ENCODE data around the gene ANKRD2.

The ANKRD2 gene

DNA sequence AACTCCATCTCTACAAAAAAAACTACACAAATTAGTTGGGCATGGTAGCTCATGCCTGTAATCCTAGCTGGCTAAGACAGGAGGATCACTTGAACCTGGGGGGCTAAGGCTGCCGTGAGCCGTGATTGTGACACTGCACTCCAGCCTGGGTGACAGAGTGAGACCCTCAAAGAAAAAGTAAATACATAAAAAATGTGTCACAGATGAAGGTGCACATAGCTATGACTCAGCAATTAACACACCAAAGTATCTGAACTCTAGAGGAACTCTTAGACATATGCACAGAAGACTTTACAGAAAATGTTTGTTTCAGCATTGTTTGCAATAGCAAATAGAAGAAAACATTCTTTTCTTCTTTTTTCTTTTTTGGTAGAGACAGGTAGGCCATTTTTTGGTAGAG lies 25.2 kb downstream of the ANKRD2 start:
- no peak for DNase-seq

DNA sequence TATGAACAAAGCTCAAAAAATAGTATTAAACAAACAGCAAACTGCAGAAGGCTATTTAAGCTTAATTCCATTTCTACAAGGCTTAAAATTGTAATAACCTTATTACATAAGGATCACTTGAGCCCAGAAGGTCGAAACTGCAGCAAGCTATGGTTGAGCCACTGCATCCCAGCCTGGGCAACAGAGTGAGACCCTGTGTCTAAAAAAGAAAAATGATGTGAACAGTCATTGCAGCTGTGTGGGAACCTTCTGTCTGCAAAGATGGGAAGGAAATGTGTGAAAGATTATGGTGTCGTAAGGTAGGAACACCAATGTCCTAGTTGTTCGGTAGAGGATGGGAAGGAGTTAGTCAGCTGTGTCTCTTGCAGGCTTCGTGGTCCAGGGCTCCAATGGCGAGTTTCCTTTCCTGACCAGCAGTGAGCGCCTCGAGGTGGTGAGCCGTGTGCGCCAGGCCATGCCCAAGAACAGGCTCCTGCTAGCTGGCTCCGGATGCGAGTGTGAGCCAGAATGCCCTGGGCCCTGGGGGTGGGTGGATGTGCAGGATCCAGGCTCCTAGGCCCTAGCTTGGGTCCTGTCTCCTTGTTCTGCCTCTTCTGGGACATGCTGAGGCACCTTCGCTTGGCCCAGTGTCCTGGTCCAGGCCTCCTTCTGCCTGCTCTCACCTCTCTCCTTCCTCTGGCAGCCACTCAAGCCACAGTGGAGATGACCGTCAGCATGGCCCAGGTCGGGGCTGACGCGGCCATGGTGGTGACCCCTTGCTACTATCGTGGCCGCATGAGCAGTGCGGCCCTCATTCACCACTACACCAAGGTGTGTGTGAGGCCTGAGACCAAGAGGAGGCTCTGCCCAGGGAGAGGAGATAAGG lies 26.1 kb downstream of the ANKRD2 start:
- DNase-seq: no peak

DNA sequence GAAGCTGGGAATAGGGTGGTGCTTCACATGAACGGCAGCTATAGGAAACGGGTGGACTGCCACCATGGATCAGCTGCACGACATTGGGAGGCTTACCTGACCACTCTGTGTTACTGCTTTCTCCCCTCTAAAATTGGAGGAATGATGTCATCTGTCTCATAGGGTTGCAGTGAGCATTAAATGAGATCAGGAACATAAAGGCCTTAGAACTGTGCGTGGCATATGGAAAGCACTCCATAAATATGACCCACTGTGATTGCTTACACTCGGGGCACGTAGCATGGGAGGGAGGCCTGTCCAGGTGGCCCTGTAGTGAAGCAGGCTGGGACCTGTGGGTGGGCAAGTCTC lies 26.7 kb downstream of the ANKRD2 start:
- no peak for DNase-seq

DNA sequence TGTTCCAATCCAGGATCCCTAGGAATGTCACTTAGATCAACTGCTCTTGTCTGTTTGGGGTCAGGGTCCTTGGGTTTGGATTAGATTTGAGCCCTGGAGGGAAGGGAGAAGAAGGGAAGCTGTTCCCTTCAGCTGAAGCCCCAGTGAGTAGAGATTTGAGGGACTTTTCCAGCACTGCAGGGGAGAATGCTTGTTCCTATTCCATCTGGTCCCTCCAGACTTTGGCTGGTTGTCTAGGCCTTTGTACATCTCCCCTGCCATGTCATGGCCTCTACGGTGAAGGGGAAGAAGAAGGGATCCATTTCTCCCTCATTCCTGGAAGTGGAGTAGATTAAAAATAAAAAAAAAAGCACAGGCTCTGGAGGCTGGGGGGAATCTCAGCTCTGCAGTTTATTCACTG lies 28.0 kb downstream of the ANKRD2 start:
- DNase-seq: no peak

DNA sequence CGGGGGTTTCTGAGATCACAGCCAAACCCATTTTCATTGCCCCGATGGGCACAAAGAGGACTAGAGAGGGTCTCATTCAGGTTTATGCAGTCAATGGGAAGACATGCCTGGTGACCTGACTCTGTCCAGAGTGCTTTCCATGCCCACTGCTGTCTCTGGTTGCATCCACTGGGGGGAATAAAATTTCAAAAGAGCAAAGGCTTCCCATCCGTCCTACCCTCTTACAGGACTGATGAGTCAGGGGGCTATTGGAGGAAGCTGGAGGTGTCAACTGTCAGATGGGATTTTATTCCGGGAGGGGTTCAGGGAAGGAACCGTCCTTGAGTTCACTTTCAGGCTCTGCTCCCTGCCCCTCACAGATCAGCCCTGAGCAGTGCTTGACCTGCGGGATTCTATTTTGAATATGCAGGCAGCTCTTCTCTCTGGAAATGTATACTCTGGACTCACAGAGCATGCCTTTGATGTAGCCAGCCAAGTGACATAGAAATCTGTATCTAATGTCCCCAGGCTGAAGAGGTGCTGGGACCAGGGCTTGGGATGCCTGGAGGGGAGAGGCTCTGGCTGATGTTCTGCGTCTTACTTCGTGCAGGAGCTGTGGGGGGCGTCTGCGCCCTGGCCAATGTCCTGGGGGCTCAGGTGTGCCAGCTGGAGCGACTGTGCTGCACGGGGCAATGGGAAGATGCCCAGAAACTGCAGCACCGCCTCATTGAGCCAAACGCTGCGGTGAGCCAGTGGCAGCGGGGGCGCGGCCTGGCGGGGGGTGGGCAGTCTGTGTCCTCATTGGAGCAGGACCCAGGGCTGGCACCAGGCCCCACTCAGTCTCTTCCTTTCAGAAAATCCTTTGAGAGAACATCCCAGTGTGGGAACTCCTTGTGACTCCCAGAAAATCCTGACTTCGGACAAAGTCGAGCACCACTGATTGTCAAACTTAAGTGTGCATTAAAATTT lies 29.0 kb downstream of the ANKRD2 start:
- DNase-seq: no peak

DNA sequence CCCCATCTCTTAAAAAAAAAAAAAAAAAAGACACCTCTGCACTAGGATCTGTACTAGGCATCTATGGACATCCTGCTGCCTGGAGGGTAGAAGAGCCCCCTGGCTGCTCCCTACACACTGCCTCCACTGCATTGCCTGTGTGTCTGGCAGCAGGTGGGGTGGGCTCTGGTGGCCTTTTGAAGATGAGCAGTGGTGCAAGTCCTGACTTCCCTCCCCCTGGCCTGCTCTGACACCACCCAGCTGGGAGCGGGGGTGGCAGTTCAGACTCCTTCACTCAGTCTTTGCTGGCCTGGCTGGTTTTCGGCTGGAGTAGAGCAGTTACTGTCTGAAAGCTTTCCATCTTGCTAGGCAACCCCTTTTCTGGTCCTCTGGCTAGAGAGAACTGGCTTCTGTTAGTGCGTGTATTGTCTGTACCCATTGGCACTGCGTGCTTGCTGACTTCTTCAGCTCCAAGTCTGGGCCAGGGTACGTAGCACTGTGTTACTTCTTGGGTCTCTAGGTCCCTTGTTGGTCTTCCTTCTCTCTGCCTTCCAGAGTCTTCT lies 34.6 kb downstream of the ANKRD2 start:
- DNase-seq: no peak

DNA sequence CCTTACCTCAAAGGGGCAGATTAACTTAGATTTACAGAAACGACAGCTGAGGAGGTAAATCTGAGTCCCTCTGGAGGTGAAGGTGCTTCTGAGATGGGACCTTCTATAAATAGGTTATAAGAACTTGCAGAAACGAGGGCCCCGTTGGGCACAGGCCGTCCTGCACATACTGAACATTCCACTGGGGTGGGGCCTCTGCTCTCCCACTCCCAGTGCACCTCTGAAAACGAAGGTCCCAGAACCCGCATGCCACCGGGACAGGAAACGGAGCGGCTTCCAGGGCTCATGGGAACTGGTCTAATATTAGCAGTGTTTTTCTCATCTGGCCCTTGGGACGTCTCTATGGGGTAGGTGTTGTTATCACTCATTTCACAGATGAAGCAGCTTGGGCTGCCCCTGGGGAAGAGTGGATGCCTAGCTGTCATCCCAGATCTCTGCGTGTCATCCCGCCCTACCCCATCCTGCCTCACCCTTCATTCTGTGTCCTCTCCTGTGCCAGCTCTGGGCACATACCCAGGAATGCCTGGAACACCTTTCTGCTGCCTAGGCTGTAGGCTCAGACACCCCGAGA lies 36.5 kb downstream of the ANKRD2 start:
- no peak for DNase-seq

DNA sequence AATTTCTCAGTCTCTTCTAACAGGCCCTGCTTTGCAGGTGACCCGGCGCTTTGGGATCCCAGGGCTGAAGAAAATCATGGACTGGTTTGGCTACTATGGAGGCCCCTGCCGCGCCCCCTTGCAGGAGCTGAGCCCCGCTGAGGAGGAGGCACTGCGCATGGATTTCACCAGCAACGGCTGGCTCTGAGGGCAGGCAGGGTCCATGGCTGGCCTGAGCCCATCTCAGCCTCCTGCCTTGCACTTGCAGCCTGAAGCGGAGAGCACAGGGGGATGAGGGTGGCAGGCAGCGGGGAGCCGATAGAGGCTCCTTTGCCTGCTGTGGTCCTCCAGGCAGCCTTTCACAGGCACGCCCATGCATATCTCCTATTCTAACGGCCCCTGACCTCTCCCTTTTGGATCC lies 38.9 kb downstream of the ANKRD2 start:
- DNase-seq: no peak

DNA sequence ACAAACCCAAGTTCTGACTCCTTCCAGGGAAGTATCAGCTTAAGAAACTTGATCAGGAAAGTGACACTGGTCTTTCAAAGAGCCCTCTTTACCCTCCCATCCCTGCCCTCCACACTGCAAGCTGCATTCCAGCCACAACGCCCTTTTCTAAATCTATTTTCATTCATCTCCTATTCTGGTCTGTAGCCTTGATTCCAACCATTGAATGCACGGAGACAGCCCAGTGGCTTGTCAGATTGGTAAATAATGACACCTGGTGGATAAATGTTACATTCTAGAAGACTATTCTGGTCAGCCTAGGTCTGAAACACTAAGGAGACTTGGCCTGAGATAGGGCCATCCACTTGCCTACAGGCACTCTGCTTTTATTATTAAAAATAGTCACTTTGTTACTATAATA lies 39.8 kb downstream of the ANKRD2 start:
- peak; percentile 65 for DNase-seq

DNA sequence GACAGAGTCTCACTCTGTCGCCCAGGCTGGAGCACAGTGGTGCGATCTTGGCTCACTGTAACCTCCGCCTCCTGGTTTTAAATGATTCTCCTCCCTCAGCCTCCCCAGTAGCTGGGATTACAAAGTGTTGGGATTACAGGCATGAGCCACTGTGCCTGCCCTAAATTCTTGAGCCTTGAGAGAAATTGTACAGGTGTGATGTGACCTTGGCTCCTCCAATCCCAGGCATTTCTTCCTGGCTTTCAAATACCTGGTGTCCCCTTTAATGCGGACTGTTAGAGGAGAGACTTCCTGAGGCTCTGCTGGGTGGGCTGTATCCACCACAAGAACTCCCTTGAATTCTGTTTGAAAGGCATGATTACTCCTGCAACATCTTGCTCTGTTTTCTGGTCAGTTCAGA lies 45.7 kb downstream of the ANKRD2 start:
- no peak for DNase-seq

DNA sequence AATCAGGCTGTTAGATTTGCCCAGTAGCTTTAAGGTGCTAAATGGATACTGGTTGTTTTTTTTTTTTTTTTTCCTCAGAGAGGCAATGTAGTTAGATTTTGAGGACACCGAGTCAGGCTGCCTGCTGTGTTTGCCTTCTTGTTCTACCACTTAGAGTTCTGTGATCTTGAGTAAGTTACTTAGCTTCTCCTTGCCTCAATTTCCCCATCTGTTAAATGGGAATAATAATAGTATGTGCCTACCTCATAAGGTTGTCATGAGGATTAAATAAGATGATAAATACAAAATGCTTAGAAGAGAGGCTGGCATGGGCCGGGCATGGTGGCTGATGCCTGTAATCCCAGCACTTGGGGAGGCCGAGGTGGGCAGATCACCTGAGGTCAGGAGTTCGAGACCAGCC lies 46.2 kb downstream of the ANKRD2 start:
- DNase-seq: no peak

DNA sequence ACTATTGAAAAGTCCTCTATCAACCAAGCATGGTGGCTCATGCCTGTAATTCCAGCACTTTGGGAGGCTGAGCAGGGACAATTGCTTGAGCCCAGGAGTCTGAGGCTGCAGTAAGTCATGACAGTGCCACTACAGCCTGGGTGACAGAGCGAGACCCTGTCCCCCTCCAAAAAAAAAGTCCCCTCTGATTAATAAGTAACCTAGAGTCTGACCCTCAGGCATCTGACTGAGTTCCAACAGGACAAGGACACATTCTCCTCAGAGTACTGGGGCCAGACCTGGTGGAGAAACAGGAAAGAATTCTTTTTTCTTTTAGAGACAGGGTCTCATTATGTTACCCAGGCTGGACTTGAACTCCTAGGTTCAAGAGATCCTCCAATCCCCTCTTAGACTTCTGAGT lies 50.7 kb downstream of the ANKRD2 start:
- no peak for DNase-seq

DNA sequence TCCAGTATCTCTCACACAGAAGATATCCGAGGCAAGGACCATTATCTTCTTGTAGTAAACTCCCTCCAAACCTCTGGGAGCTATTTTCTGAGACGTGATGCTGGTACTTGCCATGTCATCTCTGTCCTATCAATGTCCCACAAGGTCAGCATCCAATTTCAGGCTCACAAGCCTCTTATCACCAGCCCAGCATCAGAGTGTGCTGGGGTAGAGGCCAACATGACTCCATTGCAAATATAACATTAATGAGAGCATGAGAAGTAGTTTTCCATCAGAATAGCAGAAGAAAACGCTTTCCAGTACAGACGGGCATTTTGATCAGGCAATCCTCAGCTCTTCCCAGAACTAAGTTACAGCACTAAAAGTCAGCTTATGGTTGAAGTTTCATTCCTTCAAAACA lies 55.2 kb downstream of the ANKRD2 start:
- peak; percentile 79 for DNase-seq

DNA sequence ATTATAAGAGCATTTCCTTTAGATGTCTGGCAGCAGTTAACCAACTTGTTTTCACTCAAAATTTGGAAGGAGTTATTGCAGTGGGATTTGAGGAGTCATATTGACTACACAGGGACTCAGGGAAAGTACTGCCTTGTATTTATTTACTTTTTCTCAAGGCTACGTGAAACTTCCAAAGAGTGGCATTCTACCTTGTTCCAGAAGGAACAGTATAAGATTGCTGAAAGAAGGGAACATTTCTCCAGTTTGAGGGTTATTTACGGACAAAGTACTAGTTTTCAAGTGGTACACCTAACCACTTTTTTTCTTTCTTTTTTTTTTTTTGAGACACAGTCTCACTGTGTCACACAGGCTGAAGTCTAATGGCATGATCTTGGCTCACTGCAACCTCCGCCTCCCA lies 55.6 kb downstream of the ANKRD2 start:
- DNase-seq: no peak

DNA sequence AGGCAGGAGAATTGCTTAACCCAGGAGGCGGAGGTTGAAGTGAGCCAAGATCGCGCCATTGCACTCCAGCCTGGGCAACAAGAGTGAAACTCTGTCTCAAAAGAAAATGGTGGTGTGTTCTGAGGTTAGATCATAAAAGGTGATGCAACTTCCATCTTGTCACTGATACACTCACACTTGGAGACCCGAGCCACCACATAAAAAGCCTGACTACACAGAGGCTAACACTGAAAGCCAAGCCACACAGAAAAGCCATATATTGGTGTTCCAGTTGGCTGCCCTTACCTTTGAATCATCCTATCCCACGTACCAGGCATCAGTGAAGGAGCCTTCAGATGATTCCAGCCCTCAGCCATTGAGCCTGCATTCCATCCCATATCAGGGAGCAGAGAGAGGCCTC lies 56.7 kb downstream of the ANKRD2 start:
- DNase-seq: no peak

DNA sequence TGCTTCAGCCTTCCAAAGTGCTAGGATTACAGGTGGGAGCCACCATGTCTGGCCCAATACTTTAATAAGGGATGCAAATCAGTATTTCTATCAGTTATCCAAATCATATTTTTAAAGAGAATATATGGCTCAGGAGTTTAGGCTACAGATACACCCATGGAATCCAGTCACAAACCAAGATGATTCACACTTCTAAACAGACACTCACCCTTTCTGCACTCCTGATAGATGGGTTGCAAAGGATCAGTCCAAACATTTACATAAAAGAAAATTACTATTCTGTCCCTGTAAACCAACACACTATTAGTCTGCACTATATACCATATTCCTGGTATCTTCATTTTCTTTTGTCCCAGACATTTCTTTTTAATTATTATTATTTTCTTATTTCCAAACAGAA lies 58.5 kb downstream of the ANKRD2 start:
- no peak for DNase-seq

DNA sequence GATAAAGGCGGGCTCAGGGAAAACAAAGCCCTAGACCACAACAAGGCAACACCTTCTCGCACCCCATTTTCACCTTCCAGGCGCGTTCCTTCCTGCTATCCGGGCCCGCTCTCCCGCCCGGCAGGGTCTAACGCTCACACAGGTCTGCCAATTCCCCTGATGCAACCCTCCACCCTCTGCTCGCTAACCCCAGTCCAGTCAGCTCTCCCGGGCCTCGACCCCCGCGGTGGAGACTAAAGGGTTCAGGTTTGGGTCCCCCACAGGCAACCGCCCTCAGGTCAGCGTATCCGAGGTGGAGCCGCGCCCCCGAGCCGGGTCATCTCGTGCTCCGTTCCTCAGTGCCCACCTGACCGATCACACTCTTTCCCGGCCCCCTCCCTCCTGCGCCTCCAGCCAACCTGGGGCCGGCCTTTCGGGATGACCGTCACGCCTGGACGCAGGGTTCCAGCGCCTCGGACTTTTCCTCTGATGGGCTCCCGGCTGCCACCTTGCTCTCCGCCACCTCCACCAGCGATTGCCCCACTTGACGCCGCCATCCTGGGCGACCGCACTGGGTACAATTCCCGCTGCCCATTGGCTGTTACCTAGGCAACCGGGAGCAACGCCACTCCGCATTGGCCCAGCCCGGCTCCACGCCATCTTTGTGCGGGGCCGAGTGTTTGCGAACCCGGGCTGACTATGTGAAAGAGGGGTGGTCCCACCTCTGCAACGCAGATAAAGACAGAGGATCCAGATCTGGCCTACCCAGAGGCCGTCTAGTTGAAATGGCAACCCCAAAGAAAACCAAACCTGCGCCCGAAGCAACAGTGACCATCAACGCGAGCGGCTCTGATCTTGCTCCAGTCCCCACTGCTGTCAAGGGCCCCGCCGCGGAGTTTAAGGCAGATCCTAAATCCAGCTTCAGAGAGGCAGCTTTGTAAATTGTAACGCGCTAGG lies 60.6 kb downstream of the ANKRD2 start, which contains the start of gene MORN4:
Gene MORN4 (minus strand): TSS at position 552 of the 936 bp plus-strand sequence. CDS start 13,847 bp downstream, outside the sequence.
- DNase-seq: peak; percentile 94

Data from hematopoietic multipotent progenitor cell treated with erythropoietin and hydrocortisone succinate and interleukin-3 and kit ligand, for 8 days (in vitro differentiated cells).